Heart right ventricle (tissue), 16 donors: ENCODE measurements around the gene WT1. TPM values are rescaled to one million over a fixed set of nuclear protein-coding genes. Genes with fewer than 3 reads are reported as not detected.
A peak's percentile ranks its signal among the peaks of the same experiment; 100 is the strongest.

ENCODE experiments used
- ATAC-seq, 8 donors: fragments of 200-7000 bp; cut with Tn5 transposase; one replicate each; pipeline ENCODE4 v1.9.1; 2020; ENCODE audit warnings: mild to moderate bottlenecking in 8 of 8, moderate library complexity in 8 of 8, moderate number of reproducible peaks in 1 of 8
- DNase-seq, 2 donors: peaks; one replicate each; pipeline ENCODE4 v3.0.0-alpha.2; 2020
- H3K27ac ChIP-seq, 10 donors: fragments of 200-600 bp; sonication (generic) in 2 of 10; one replicate each; pipeline versions ENCODE4 v1.5.0 to v1.8.0; 2020 to 2022; ENCODE audit warnings: mild to moderate bottlenecking in 3 of 10
- H3K27me3 ChIP-seq, 7 donors: fragments of 200-600 bp; one replicate each; pipeline ENCODE4 v1.8.0; 2021 to 2022; ENCODE audit warnings: mild to moderate bottlenecking in 2 of 7
- H3K36me3 ChIP-seq, 9 donors: fragments of 200-600 bp; sonication (generic) in 1 of 9; one replicate each; pipeline versions ENCODE4 v1.5.0 to v1.8.0; 2020 to 2022; ENCODE audit warnings: mild to moderate bottlenecking in 2 of 9
- H3K4me1 ChIP-seq, 9 donors: fragments of 200-600 bp; sonication (generic) in 1 of 9; one replicate each; pipeline versions ENCODE4 v1.5.0 to v1.8.0; 2020 to 2022; ENCODE audit warnings: mild to moderate bottlenecking in 4 of 9
- H3K4me3 ChIP-seq, 10 donors: fragments of 200-600 bp; sonication (generic) in 2 of 10; one replicate each; pipeline versions ENCODE4 v1.5.0 to v1.8.0; 2020 to 2022; ENCODE audit warnings: mild to moderate bottlenecking in 7 of 10, moderate library complexity in 2 of 10
- H3K9me3 ChIP-seq, 11 donors: fragments of 200-600 bp in 10 of 11; sonication (generic) in 2 of 11; one replicate each; pipeline versions ENCODE4 v1.5.0 to v1.8.0; 2013 to 2022; ENCODE audit warnings: mild to moderate bottlenecking in 2 of 11, control low read depth in 1 of 11, moderate library complexity in 1 of 11
- WGBS, 2 donors: extraction: QIAGEN DNeasy Blood & Tissue Kit; methylation state at CpG; one replicate each; pipeline ENCODE4 v1.1.7; 2013; ENCODE audit warnings: inconsistent platforms in 1 of 2; 5-methylcytosine and 5-hydroxymethylcytosine counted together
- intact Hi-C, 10 donors: fragments of 100-400 bp; cut with DNase I; formaldehyde crosslinking; loops; one replicate each; pipeline versions ENCODE4 v1.11.1 to v1.14.2; 2022
- polyA plus RNA-seq, 2 donors: library from polyadenylated mRNA; stranded (reverse); fragments of 200-250 nt; gene quantifications; one replicate each; pipeline ENCODE4 v1.2.3, GENCODE V29; 2013
- total RNA-seq, 10 donors: library from RNA; stranded (reverse); fragmentation: NEBNext Ultra II Directional in 3 of 10; extraction: Animal tissue kit (Norgen Biotek cat#: 25700) in 3 of 10; gene quantifications; one replicate each; pipeline versions ENCODE4 v1.2.1 to v1.2.4, GENCODE V29; 2021 to 2023
- TF ChIP-seq, protein P1 (sequence below), 9 donors: fragments of 200-600 bp; sonication (generic) in 2 of 9; IDR thresholded peaks; one replicate each; pipeline versions ENCODE4 v1.5.0 to v1.8.0; 2021 to 2022; ENCODE audit warnings: antibody characterized with exemption in 9 of 9, mild to moderate bottlenecking in 5 of 9, moderate library complexity in 1 of 9
- donor health status: Arrhythmogenic right ventricular cardiomyopathy.
- donor health status: ischemic (EF 13 %, LVEDD 7.1; RV severe dilation, severe dysfunction).
- donor health status: healthy with polysubstance abuse.
- donor health status: DM: no; HTN: yes; CAD: no.
- donor health status: DM: no; HTN: no; CAD: no.
- donor health status: ischemic (EF 25% LVEDD 6.9; RV normal size, moderate dysfunction).
- donor health status: ischemic (EF 25% LVEDD 5.7; RV mildly dilated, moderate dysfunction).
- donor health status: healthy.
- donor health status: DM: yes; HTN: yes; CAD: no.
- donor health status: Ischemic cardiomyopathy.
- donor health status: ischemic (EF 35%, LVEDD 5.7; RV mildly dilated, moderate dysfunction).
- donor health status: nonischemic (EF 11% LVEDD 7.7; RV severe dilation, severe dysfunction).
- donor health status: DM: yes; HTN: yes; CAD: no.
- donor health status: PGD.
- donor health status: ischemic (EF 29% LVEDD 5.4; RV normal size, mild dysfunction).
- donor health status: nonischemic (EF 23%, LVEDD 6.1; RV moderate dilation, normal function).

WT1 gene
- total and polyA plus RNA-seq, 12 donors, result 1.2 to 4.6 (median 2.8) TPM

DNA sequence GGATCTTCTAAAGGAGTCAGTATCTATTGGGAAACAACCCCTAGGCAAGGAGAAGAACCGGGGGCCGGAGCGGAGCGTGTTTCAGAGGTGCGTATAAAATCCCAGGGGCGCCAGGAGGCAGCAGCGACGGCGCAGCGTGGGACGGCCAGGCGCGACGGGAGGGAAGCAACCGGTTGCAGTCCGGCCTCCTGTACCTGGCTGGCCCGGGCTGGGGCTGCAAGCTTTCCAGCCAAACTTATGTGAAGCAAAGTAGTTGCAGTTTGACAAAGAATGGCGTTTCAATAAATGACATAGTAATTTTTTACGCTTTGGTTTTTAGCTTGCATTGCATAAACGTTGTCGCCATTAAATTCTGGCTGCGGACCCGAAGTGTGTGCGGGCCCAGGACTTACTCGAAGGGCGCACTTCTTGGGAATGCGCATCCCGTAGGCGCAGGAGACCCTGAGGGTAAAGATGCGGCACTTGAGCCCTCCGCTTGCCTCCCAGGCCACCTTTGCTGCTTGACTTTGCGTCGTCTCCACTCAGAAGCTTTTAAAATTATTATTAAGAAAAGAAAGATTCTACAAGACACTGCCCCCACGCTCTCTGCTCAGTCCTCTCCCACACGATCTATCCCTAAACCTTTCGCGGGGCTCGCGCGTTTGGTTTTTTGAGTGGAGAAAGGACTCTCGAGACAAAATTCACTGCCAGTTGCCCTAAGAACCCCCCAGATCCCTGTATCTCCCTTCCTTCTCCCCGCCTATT lies 1.6 kb upstream of the WT1 start:
- no peak for ATAC-seq
- peak overlapping the region; percentile 46 to 71 (median 58) for H3K4me3 ChIP-seq
- H3K27me3 ChIP-seq, result peaks cover 9 to 100% (median 95%) of the 10 kb centered on the region in 7 donors

DNA sequence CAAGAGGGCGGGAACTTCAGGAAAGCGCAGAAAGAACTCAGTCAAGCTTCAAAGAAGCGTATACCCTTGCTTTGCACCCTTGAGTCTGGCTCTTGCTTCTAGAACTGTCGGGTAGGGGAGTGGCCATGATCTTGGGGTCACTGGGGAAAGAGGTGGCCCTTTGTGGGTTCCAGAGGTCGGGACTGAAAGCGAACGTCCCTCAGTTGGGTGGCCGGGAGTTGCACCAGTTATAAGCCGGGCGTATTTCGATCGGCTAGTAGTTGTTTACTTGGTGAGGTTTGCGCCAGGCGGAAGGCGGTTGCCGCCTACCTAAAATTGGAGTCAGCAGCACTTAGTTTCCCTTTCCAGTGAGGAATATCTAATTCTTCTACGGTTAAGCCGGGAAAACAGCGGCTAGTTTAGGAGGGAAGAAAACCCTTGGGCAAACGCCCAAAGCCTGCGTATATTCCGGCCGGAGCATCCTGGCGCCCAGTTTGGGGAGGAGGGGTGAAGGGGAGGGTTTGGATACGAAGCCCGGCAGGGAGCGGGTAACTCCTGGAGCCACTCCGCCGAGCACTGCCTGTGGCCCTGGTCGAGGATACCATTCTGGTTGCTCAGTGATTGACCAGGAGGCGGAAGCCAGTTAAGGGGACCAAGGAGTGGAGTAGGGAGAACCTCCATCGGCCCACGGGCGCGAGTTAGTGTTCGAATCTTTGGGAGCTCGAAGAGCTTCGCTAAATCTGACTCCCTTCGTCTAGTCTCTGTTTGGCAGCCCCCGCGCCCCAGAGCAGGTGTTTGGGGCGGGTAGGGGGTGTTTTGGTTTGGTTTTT lies 807 bp upstream of the WT1 start:
- no peaks in the 10 kb centered on the region for H3K9me3 ChIP-seq
- intact Hi-C loops, result loop anchor here in 4 of 10 donors (2.0 to 10.0 kb wide), 4 partner anchors 49 to 149 kb away; partner anchors contain the start of gene EIF3M (in 2 of the 4)
- H3K4me3 ChIP-seq, result peak overlapping the region; percentile 46 to 71 (median 58)
- peaks cover 0 to 14% (median 0%) of the 10 kb centered on the region in 9 donors for H3K36me3 ChIP-seq
- peak; percentile 37 to 64 (median 53) for ATAC-seq
- peak in 1 of 2 donors; percentile 74 for DNase-seq
- peaks cover 0 to 65% (median 33%) of the 10 kb centered on the region in 9 donors for H3K4me1 ChIP-seq
- WGBS, 2 donors, result 2% methylated on average over 42 of the region's 42 CpGs
- H3K27me3 ChIP-seq, result peaks cover 9 to 100% (median 94%) of the 10 kb centered on the region in 7 donors
- TF ChIP-seq, protein P1, sequence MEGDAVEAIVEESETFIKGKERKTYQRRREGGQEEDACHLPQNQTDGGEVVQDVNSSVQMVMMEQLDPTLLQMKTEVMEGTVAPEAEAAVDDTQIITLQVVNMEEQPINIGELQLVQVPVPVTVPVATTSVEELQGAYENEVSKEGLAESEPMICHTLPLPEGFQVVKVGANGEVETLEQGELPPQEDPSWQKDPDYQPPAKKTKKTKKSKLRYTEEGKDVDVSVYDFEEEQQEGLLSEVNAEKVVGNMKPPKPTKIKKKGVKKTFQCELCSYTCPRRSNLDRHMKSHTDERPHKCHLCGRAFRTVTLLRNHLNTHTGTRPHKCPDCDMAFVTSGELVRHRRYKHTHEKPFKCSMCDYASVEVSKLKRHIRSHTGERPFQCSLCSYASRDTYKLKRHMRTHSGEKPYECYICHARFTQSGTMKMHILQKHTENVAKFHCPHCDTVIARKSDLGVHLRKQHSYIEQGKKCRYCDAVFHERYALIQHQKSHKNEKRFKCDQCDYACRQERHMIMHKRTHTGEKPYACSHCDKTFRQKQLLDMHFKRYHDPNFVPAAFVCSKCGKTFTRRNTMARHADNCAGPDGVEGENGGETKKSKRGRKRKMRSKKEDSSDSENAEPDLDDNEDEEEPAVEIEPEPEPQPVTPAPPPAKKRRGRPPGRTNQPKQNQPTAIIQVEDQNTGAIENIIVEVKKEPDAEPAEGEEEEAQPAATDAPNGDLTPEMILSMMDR (IDR thresholded peaks at IDR 0.05), result no peak
- peak overlapping the region; percentile 85 to 95 (median 93) for H3K27ac ChIP-seq

More for the DNA sequence above, 1.6 kb upstream of the WT1 start:
- H3K9me3 ChIP-seq, result no peaks in the 10 kb centered on the region
- 11 to 12% methylated on average over 42 of the region's 42 CpGs for WGBS, 2 donors
- H3K36me3 ChIP-seq, result peaks cover 0 to 14% (median 0%) of the 10 kb centered on the region in 9 donors
- intact Hi-C loops, result loop anchor here in 4 of 10 donors (2.0 to 10.0 kb wide), 4 partner anchors 50 to 148 kb away; partner anchors contain the start of gene EIF3M (in 2 of the 4)
- peak overlapping the region; percentile 85 to 95 (median 93) for H3K27ac ChIP-seq
- TF ChIP-seq, protein P1 (IDR thresholded peaks at IDR 0.05), result no peak
- DNase-seq, result no peak
- peaks cover 0 to 65% (median 33%) of the 10 kb centered on the region in 9 donors for H3K4me1 ChIP-seq

DNA sequence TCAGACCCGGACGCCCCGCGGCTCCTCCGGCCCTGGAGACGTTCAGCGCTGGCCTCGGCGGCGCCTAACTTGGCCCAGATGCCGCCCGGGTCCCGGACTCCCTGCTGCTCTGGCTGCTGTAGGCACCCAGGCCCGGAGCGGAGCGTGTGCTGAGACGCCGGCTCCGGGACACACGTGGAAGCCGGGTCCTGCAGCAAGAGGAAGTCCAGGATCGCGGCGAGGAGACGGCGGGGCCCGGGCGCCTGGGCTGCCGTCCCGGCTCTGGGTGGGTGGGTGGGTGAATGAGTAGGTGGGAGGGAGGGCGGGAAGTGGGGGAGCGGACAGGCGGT lies 223 bp downstream of the WT1 start:
- H3K27me3 ChIP-seq, result peaks cover 9 to 100% (median 93%) of the 10 kb centered on the region in 7 donors
- no peaks in the 10 kb centered on the region for H3K9me3 ChIP-seq
- peak in 6 of 8 donors; percentile 2 to 50 (median 14) for ATAC-seq
- H3K27ac ChIP-seq, result peak overlapping the region; percentile 85 to 95 (median 93)
- 1% methylated on average over 17 to 33 of the region's 33 CpGs for WGBS, 2 donors
- TF ChIP-seq, protein P1 (IDR thresholded peaks at IDR 0.05), result no peak
- peaks cover 0 to 14% (median 0%) of the 10 kb centered on the region in 9 donors for H3K36me3 ChIP-seq
- H3K4me1 ChIP-seq, result peaks cover 0 to 65% (median 33%) of the 10 kb centered on the region in 9 donors
- peak overlapping the region; percentile 46 to 71 (median 58) for H3K4me3 ChIP-seq
- no peak for DNase-seq
- intact Hi-C loops, result loop anchor here in 3 of 10 donors (5.0 to 10.0 kb wide), 3 partner anchors 140 to 150 kb away; partner anchors contain the start of gene EIF3M (in 2 of the 3)
